ENCODE data around the gene RPS6KA4.
"Not testable (repeated sequence)": the region's sequence is repeated elsewhere in the genome, so short reads cannot be mapped to it uniquely, and the experiment has no call there.

RPS6KA4 gene

GRCh38 chr11:64391839-64392238 lies 32.9 kb downstream of the RPS6KA4 start:
- DNase-seq, result no peak

- DNase-seq, result no peak
These were observed 36.6 kb downstream of the RPS6KA4 start for GRCh38 chr11:64395545-64396078.

- DNase-seq, result peak; percentile 65
These were observed 37.2 kb downstream of the RPS6KA4 start for GRCh38 chr11:64396079-64396591.

GRCh38 chr11:64400102-64400501 lies 41.1 kb downstream of the RPS6KA4 start:
- no peak for DNase-seq

- DNase-seq, result no peak
These were observed 41.7 kb downstream of the RPS6KA4 start for GRCh38 chr11:64400667-64401066.

- DNase-seq, result no peak
These were observed 42.8 kb downstream of the RPS6KA4 start for GRCh38 chr11:64401775-64402174.

- DNase-seq, result no peak
These were observed 44.1 kb downstream of the RPS6KA4 start for GRCh38 chr11:64403106-64403505.

GRCh38 chr11:64406221-64406946 lies 47.4 kb downstream of the RPS6KA4 start:
- DNase-seq, result peak; percentile 62

- no peak for DNase-seq
These were observed 48.3 kb downstream of the RPS6KA4 start for GRCh38 chr11:64407221-64407620.

- DNase-seq, result no peak
These were observed 48.7 kb downstream of the RPS6KA4 start for GRCh38 chr11:64407630-64408029.

GRCh38 chr11:64409278-64409677 lies 50.3 kb downstream of the RPS6KA4 start:
- DNase-seq, result no peak

GRCh38 chr11:64409707-64410403 lies 50.9 kb downstream of the RPS6KA4 start:
- DNase-seq, result no peak

GRCh38 chr11:64410404-64410734 lies 51.4 kb downstream of the RPS6KA4 start:
- no peak for DNase-seq

GRCh38 chr11:64413417-64413816 lies 54.5 kb downstream of the RPS6KA4 start:
- no peak for DNase-seq

GRCh38 chr11:64415286-64415685 lies 56.3 kb downstream of the RPS6KA4 start:
- no peak for DNase-seq

GRCh38 chr11:64415996-64416728 lies 57.2 kb downstream of the RPS6KA4 start:
- DNase-seq, result no peak

- not testable (repeated sequence) for DNase-seq
These were observed 59.3 kb downstream of the RPS6KA4 start for GRCh38 chr11:64418233-64418632.

- no peak for DNase-seq
These were observed 60.4 kb downstream of the RPS6KA4 start for GRCh38 chr11:64419257-64419790.

- no peak for DNase-seq
These were observed 61.0 kb downstream of the RPS6KA4 start for GRCh38 chr11:64419818-64420485.
